ENCODE measurements around the gene DHPS.
"Not testable (repeated sequence)": the region's sequence is repeated elsewhere in the genome, so short reads cannot be mapped to it uniquely, and the experiment has no call there.

DNA sequence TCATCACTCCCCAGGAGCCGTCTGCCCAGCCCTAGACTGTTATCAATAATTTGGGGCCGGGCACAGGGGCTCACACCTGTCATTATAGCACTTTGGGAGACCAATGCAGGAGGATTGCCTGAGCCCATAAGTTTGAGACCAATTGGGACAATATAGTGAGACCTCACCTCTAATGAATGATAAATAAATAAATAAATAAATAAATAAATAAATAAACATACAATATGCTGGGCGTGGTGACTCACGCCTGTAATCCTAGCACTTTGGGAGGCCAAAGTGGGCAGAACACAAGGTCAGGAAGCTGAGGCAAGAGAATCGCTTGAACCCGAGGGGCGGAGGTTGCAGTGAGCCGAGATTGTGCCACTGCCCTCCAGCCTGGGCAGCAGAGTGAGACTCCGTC, 31.6 kb upstream of the DHPS start:
- not testable (repeated sequence) for TF ChIP-seq ZMAT3 (CRISPR knock-in tag; conservative IDR thresholded peaks at IDR 0.05); ARHGAP35 (CRISPR knock-in tag; IDR thresholded peaks at IDR 0.05; ENCODE audit: borderline replicate concordance); EZH2 (conservative IDR thresholded peaks at IDR 0.05; ENCODE audit: low read depth, low read length)
